ENCODE data around the gene RIPOR1. TPM values are rescaled to one million over a fixed set of nuclear protein-coding genes. Genes with fewer than 3 reads are reported as not detected.
"Not testable (repeated sequence)": the region's sequence is repeated elsewhere in the genome, so short reads cannot be mapped to it uniquely, and the experiment has no call there.

Gene RIPOR1
- total and polyA plus RNA-seq, 5 experiments from 2014 or later = 1.5 to 57.2 (median 3.0) TPM

DNA sequence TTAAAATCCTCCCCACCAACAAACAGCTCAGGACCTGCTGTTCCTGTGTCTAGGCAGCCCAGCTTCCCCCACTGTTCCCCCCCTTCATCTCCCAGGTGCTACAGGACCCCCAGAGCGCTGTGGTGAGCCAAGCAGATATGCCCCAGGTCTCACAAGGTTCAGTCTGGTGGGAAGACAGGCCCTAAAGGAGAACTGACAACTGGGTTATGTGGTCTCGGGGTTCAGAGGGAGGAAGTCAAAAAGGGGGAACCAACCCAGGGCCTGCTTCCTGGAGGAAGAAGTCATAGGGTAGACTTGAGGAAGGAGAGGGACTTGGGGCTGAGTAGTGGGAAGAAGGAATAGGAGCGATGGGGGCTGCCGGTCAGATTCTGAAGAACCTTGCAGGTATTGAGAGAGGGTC is 2.6 kb downstream of the RIPOR1 start:
- DNase-seq = no peak
- H3K27ac Mint-ChIP-seq = peak overlapping the region in 4 of 10 donors; percentile 6 to 83 (median 44)
- H3K9me3 Mint-ChIP-seq = no peaks in the 10 kb centered on the region
- no peaks in the 10 kb centered on the region for H3K36me3 Mint-ChIP-seq
- POLR2A ChIA-PET = interaction anchor here (1.0 to 3.6 kb wide), 6 partner anchors 10 to 136 kb away, joined by 3 to 22 read pairs (median 6); partner anchors contain the start of genes C16orf86, CARMIL2, CTCF and ENKD1
- peak overlapping the region in 8 of 10 donors; percentile 1 to 84 (median 46) for H3K4me3 Mint-ChIP-seq
- ATAC-seq = no peak
- H3K27me3 Mint-ChIP-seq = peaks cover 0 to 24% (median 6%) of the 10 kb centered on the region in 5 donors
- peaks cover 28 to 53% (median 39%) of the 10 kb centered on the region in 4 donors for H3K4me1 Mint-ChIP-seq

DNA sequence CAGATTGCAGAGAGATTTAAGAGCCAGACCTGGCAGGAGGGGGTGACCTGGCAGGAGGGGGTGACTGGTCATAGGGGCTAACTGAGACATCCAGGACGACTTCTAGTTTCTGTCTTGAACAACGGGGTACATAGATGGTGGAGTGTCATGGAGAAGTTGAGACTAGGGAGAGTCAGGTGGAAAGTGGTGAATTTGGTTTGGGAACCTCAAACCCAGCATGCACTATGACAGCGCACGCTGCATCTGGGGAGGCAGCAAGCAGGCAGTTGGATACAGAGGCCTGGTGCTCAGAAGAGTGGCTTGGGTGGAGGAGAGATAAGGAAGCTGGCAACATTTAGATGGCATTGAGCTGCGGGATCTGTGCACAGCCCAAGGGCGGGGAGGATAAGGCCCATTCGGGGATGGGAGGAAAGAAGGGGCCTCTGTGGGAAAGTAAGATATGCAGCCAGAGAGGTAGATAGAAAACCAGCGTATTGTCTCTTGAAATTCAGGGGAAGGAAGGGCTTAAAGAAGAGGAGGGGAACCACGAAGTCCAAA is 4.5 kb downstream of the RIPOR1 start:
- POLR2A ChIA-PET = interaction anchor here (0.9 to 1.6 kb wide), 5 partner anchors 8 to 30 kb away, joined by 3 to 8 read pairs (median 4); partner anchors contain the start of gene CTCF
- ATAC-seq = no peak
- no peak for DNase-seq
- H3K4me3 Mint-ChIP-seq = peak overlapping the region in 2 of 10 donors; percentile 26 to 49
- H3K36me3 Mint-ChIP-seq = no peaks in the 10 kb centered on the region
- H3K27me3 Mint-ChIP-seq = peaks cover 0 to 24% (median 6%) of the 10 kb centered on the region in 5 donors
- H3K27ac Mint-ChIP-seq = peak overlapping the region in 3 of 10 donors; percentile 10 to 57 (median 48)
- no peaks in the 10 kb centered on the region for H3K9me3 Mint-ChIP-seq
- peaks cover 37 to 62% (median 48%) of the 10 kb centered on the region in 4 donors for H3K4me1 Mint-ChIP-seq

GRCh38 chr16:67533987-67534386 is 5.4 kb downstream of the RIPOR1 start:
- H3K27me3 Mint-ChIP-seq = peaks cover 0 to 24% (median 6%) of the 10 kb centered on the region in 5 donors
- H3K36me3 Mint-ChIP-seq, DNase-seq, H3K9me3 Mint-ChIP-seq, ATAC-seq, POLR2A ChIA-PET, H3K4me3 Mint-ChIP-seq: not testable (repeated sequence)
- H3K27ac Mint-ChIP-seq = peak overlapping the region in 1 of 10 donors; percentile 24
- H3K4me1 Mint-ChIP-seq = peaks cover 39 to 66% (median 52%) of the 10 kb centered on the region in 4 donors

DNA sequence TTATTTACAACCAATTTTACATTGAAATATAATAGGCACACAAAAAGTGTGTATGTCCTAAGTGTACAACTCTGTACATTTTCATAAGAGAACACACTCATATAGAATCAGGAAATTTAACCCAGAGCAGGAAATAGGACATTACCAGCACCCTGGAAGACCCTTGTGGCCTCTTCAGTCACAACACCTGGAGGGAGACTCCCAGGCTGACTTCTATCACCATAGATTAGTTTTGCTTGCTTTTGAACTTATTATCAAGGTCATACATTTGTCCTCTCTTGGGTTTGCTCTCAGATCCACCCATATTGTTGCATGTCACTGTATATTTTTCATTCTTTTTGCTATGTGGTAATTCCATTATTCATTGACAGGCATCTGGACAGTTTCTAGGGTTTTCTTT is 5.8 kb downstream of the RIPOR1 start:
- DNase-seq (no peak), ATAC-seq (no peak)
- no peaks in the 10 kb centered on the region for H3K36me3 Mint-ChIP-seq
- H3K9me3 Mint-ChIP-seq = no peaks in the 10 kb centered on the region
- H3K4me1 Mint-ChIP-seq = peaks cover 42 to 70% (median 55%) of the 10 kb centered on the region in 4 donors
- peak overlapping the region in 2 of 10 donors; percentile 7 to 45 for H3K4me3 Mint-ChIP-seq
- H3K27ac Mint-ChIP-seq = peak overlapping the region in 1 of 10 donors; percentile 24
- POLR2A ChIA-PET = interaction anchor here (0.6 to 4.8 kb wide), 4 partner anchors 13 to 282 kb away, joined by 3 to 34 read pairs (median 4); no protein-coding TSS in a partner anchor
- H3K27me3 Mint-ChIP-seq = peaks cover 0 to 22% (median 6%) of the 10 kb centered on the region in 5 donors

- H3K27ac Mint-ChIP-seq = peak overlapping the region in 5 of 10 donors; percentile 12 to 81 (median 61)
- H3K27me3 Mint-ChIP-seq = peaks cover 0 to 15% (median 4%) of the 10 kb centered on the region in 5 donors
- no peaks in the 10 kb centered on the region for H3K9me3 Mint-ChIP-seq
- H3K4me1 Mint-ChIP-seq = peaks cover 39 to 69% (median 53%) of the 10 kb centered on the region in 4 donors
- peak overlapping the region in 7 of 10 donors; percentile 2 to 82 (median 53) for H3K4me3 Mint-ChIP-seq
- DNase-seq = no peak
- no peaks in the 10 kb centered on the region for H3K36me3 Mint-ChIP-seq
- POLR2A ChIA-PET = interaction anchor here (0.5 to 14.2 kb wide), 7 partner anchors 12 to 110 kb away, joined by 3 to 485 read pairs (median 4); partner anchors contain the start of genes CARMIL2 and CTCF
- no peak for ATAC-seq
These were observed 6.6 kb downstream of the RIPOR1 start for GRCh38 chr16:67535201-67535600.

DNA sequence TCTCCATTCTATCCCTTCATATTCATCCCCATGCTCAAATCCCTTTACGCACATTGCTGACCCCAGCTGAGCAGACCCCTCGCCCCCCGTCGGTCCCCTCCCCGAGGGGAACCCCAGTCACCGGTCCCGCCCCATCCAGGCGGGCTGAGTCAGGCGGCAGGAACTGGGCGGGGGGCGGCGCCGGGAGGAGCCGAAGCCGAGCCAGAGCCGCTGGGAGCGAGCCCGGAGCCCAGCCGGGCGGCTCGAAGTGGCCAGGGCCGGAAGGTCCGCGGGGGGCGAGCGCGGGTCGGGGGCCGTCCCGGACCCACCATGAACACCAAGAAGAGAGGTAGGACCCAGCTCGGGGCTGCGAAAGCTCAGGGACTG is 8.6 kb downstream of the RIPOR1 start:
- no peaks in the 10 kb centered on the region for H3K9me3 Mint-ChIP-seq
- ATAC-seq = peak; percentile 44 to 47
- DNase-seq = peak in 5 of 10 donors; percentile 36 to 54 (median 40)
- peaks cover 0 to 6% (median 0%) of the 10 kb centered on the region in 3 donors for H3K36me3 Mint-ChIP-seq
- H3K4me3 Mint-ChIP-seq = peak overlapping the region; percentile 74 to 91 (median 85)
- peaks cover 36 to 64% (median 46%) of the 10 kb centered on the region in 4 donors for H3K4me1 Mint-ChIP-seq
- POLR2A ChIA-PET = interaction anchor here (0.7 to 14.2 kb wide), 15 partner anchors 9 to 549 kb away, joined by 3 to 485 read pairs (median 8); partner anchors contain the start of genes ACD, ATP6V0D1, C16orf86 and CARMIL2
- H3K27me3 Mint-ChIP-seq = no peaks in the 10 kb centered on the region
- H3K27ac Mint-ChIP-seq = peak overlapping the region; percentile 52 to 92 (median 84)

DNA sequence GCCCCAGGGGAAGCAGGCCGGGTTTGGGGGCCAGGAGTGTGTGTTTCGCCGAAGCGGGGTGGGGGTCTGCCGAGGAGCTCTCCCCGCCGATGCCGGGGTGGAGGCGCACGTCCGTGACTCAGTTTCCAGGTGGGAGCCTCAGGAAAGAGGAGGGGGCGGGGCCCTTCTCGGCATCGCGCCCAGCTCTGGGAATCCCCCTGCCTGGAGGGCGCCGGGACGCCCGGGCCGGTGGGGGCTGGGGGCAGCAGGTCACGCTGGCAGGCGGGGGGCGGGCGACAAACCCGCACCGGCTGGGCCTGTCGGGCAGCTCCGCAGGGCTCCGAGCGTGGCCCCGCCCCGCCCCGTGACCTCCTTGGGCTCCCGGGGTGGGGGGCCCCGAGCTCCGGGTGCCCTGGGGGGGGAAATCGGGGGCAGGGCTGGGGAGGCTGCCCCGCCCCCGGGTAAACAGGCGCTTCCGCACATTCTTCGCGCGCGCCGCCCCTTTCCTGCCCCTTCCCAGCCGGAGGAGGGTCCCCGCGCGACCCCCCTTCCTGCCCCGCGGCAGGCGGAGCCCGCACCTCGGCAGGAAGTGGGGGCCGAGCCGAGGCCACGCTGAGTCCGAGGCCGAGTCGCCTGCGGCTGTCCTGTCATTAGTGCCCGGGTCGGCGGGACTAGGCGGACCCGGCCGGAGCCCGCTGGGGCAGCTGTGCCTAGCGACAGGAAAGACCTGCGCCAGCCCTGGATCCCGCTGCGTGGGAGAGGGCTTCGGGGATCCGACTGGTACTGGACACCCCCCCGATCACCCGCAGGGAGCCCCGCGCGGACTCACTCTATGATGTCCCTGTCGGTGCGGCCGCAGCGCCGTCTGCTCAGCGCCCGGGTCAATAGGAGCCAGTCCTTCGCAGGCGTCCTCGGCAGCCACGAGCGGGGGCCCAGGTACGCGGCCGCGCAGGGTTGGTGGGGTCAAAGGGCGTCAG is 9.3 kb downstream of the RIPOR1 start:
- Mint-ChIP-seq H3K9me3 (no peaks in the 10 kb centered on the region), H3K4me3 (peak overlapping the region; percentile 72 to 91 (median 85)), H3K27ac (peak overlapping the region in 8 of 10 donors; percentile 43 to 91 (median 82)), H3K4me1 (peaks cover 42 to 64% (median 51%) of the 10 kb centered on the region in 4 donors), H3K27me3 (no peaks in the 10 kb centered on the region), H3K36me3 (peaks cover 0 to 6% (median 0%) of the 10 kb centered on the region in 3 donors)
- ATAC-seq (peak; percentile 49 to 62), DNase-seq (peak; percentile 41 to 86 (median 63))
- POLR2A ChIA-PET = interaction anchor here (0.6 to 14.2 kb wide), 16 partner anchors 9 to 548 kb away, joined by 3 to 485 read pairs (median 7); partner anchors contain the start of genes ACD, ATP6V0D1, C16orf86 and CARMIL2

DNA sequence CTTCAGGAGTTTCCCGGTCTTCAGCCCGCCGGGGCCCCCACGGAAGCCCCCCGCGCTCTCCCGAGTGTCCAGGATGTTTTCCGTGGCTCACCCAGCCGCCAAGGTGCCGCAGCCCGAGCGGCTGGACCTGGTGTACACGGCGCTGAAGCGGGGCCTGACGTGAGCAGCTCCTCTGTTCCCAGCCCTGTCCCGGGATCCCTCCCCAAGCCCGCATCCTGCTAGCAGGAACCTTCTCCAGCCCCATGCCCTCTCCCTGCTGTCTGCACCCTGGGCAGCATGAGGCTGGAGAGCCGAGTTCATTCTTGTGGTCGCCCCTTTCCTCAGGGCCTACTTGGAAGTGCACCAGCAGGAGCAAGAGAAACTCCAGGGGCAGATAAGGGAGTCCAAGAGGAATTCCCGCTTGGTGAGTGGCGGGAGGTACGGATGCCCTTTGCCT is 10.1 kb downstream of the RIPOR1 start:
- peaks cover 37 to 59% (median 53%) of the 10 kb centered on the region in 4 donors for H3K4me1 Mint-ChIP-seq
- no peaks in the 10 kb centered on the region for H3K9me3 Mint-ChIP-seq
- ATAC-seq = no peak

GRCh38 chr16:67539271-67539670 is 10.6 kb downstream of the RIPOR1 start:
- Mint-ChIP-seq H3K4me3 (peak overlapping the region; percentile 69 to 87 (median 77)), H3K27me3 (no peaks in the 10 kb centered on the region), H3K27ac (peak overlapping the region; percentile 69 to 90 (median 82)), H3K4me1 (peaks cover 39 to 64% (median 56%) of the 10 kb centered on the region in 4 donors), H3K9me3 (no peaks in the 10 kb centered on the region), H3K36me3 (peaks cover 0 to 8% (median 0%) of the 10 kb centered on the region in 3 donors)
- DNase-seq = no peak
- POLR2A ChIA-PET = interaction anchor here (0.8 to 14.2 kb wide), 8 partner anchors 8 to 130 kb away, joined by 3 to 485 read pairs (median 12); partner anchors contain the start of genes ACD, C16orf86, CARMIL2 and CTCF
- ATAC-seq = no peak

More for the DNA sequence above, 10.1 kb downstream of the RIPOR1 start:
- POLR2A ChIA-PET = interaction anchor here (0.6 to 14.2 kb wide), 7 partner anchors 8 to 129 kb away, joined by 3 to 485 read pairs (median 17); partner anchors contain the start of genes ACD, C16orf86, CARMIL2 and CTCF
- DNase-seq = no peak
- H3K27me3 Mint-ChIP-seq = no peaks in the 10 kb centered on the region
- H3K4me3 Mint-ChIP-seq = peak overlapping the region; percentile 69 to 87 (median 77)
- H3K36me3 Mint-ChIP-seq = peaks cover 0 to 8% (median 0%) of the 10 kb centered on the region in 3 donors
- peak overlapping the region; percentile 69 to 90 (median 78) for H3K27ac Mint-ChIP-seq

DNA sequence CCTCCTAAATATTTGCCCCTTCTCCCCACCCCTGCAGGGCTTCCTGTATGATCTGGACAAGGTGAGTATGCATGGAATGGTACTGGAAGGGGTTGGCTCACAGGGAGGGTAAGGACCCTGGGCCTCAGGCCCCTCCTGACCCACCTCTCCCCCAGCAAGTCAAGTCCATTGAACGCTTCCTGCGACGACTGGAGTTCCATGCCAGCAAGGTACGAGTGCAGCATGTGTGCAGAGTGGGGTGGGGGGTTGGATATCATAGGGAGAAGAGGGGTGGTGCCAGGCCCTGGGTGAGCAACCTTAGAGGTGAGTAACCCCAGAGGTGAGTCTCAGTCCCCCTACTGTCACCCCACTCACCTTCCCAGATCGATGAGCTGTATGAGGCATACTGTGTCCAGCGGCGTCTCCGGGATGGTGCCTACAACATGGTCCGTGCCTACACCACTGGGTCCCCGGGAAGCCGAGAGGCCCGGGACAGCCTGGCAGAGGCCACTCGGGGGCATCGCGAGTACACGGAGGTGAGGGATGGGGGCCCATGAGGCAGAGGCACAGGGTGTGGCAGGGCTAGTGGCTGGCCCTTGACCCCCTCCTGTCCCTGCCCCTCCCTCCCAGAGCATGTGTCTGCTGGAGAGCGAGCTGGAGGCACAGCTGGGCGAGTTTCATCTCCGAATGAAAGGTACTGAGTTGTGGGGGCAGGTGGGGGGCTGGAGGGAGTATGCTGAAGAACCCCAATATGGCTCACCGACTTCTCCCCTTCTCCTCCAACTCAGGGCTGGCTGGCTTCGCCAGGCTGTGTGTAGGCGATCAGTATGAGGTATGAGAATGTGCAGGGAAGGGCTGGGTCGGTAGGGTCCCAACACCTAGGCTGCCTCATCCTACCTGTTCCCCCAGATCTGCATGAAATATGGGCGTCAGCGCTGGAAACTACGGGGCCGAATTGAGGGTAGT is 11.3 kb downstream of the RIPOR1 start:
- H3K9me3 Mint-ChIP-seq = no peaks in the 10 kb centered on the region
- no peak for ATAC-seq
- DNase-seq = no peak
- H3K4me1 Mint-ChIP-seq = peaks cover 39 to 70% (median 55%) of the 10 kb centered on the region in 4 donors
- H3K36me3 Mint-ChIP-seq = peaks cover 0 to 8% (median 0%) of the 10 kb centered on the region in 3 donors
- peak overlapping the region; percentile 34 to 88 (median 80) for H3K27ac Mint-ChIP-seq
- POLR2A ChIA-PET = interaction anchor here (0.8 to 14.2 kb wide), 7 partner anchors 11 to 129 kb away, joined by 3 to 485 read pairs (median 6); partner anchors contain the start of genes ACD, C16orf86, CARMIL2 and CTCF
- no peaks in the 10 kb centered on the region for H3K27me3 Mint-ChIP-seq
- peak overlapping the region in 7 of 10 donors; percentile 2 to 80 (median 69) for H3K4me3 Mint-ChIP-seq

All from naive thymus-derived CD8-positive, alpha-beta T cell (primary cell).